OCI-LY1 (cell line): ENCODE results near the gene CFAP73.

Experiments
- H2AFZ ChIP-seq: fragments of 200-600 bp; sonication (generic), shearing (Covaris generic); 2 replicates; pipeline ENCODE4 v1.6.0; 2014; ENCODE audit warnings: antibody characterized with exemption, mild to moderate bottlenecking, low read length
- H3F3A ChIP-seq: fragments of 200-600 bp; sonication (generic), shearing (Covaris generic); 2 replicates; pipeline ENCODE4 v1.6.0; 2014; ENCODE audit warnings: mild to moderate bottlenecking, antibody characterized with exemption, low read length, moderate library complexity; ENCODE audit not compliant: insufficient read depth
- H3K27ac ChIP-seq: fragments of 200-600 bp; sonication (generic); 2 replicates; pipeline ENCODE4 v1.5.1; 2014; ENCODE audit warnings: low read length, mixed run types, mild to moderate bottlenecking, low read depth; ENCODE audit not compliant: poor library complexity, severe bottlenecking
- H3K27me3 ChIP-seq: fragments of 200-600 bp; sonication (generic); 2 replicates; pipeline ENCODE4 v1.6.0; 2014; ENCODE audit warnings: antibody characterized with exemption, mild to moderate bottlenecking, low read length, moderate library complexity; ENCODE audit not compliant: insufficient read depth
- H3K36me3 ChIP-seq: fragments of 200-600 bp; sonication (generic); 2 replicates; pipeline ENCODE4 v1.6.1; 2014; ENCODE audit warnings: mild to moderate bottlenecking, antibody characterized with exemption, low read length, moderate library complexity, mixed read lengths; ENCODE audit not compliant: insufficient read depth
- H3K4me1 ChIP-seq: fragments of 200-600 bp; sonication (generic); 2 replicates; pipeline ENCODE4 v1.5.1; 2014; ENCODE audit warnings: mild to moderate bottlenecking, low read length, moderate library complexity; ENCODE audit not compliant: insufficient read depth, severe bottlenecking
- H3K4me2 ChIP-seq: fragments of 200-600 bp; sonication (generic), shearing (Covaris generic); 2 replicates; pipeline ENCODE4 v1.6.1; 2014; ENCODE audit warnings: low read length
- H3K4me3 ChIP-seq: fragments of 200-600 bp; sonication (generic); 2 replicates; pipeline ENCODE4 v1.5.1; 2014; ENCODE audit warnings: low read length, low read depth, mild to moderate bottlenecking, mixed read lengths; ENCODE audit not compliant: poor library complexity, severe bottlenecking
- H3K79me2 ChIP-seq: fragments of 200-600 bp; shearing (Covaris generic); 2 replicates; pipeline ENCODE4 v1.6.1; 2016; ENCODE audit warnings: mixed run types, low read length, mixed read lengths; ENCODE audit not compliant: insufficient read depth
- H3K9ac ChIP-seq: fragments of 200-600 bp; sonication (generic), shearing (Covaris generic); 2 replicates; pipeline ENCODE4 v1.6.1; 2014; ENCODE audit warnings: mild to moderate bottlenecking, low read length, mixed read lengths
- H3K9me2 ChIP-seq: fragments of 200-600 bp; sonication (generic), shearing (Covaris generic); 2 replicates; pipeline ENCODE4 v1.6.1; 2014; ENCODE audit warnings: low read depth, mild to moderate bottlenecking, low read length, mixed read lengths
- H3K9me3 ChIP-seq: fragments of 200-600 bp; shearing (Covaris generic); 2 replicates; pipeline ENCODE4 v1.6.1; 2014; ENCODE audit warnings: low read length, mixed read lengths
- H4K20me1 ChIP-seq: fragments of 200-600 bp; sonication (generic), shearing (Covaris generic); 2 replicates; pipeline ENCODE4 v1.6.0; 2016; ENCODE audit warnings: mild to moderate bottlenecking, low read length; ENCODE audit not compliant: insufficient read depth
- CTCF ChIP-seq: fragments of 200-600 bp; sonication (generic), shearing (Covaris generic); IDR thresholded peaks from 2 replicates; pipeline ENCODE4 v1.5.1; 2017; ENCODE audit warnings: mild to moderate bottlenecking, antibody characterized with exemption, low read length, moderate library complexity, mixed read lengths
- EZH2 ChIP-seq: fragments of 200-600 bp; sonication (generic), shearing (Covaris generic); IDR thresholded peaks from 2 replicates; pipeline ENCODE4 v1.8.0; 2017; ENCODE audit warnings: borderline replicate concordance, mixed run types, mild to moderate bottlenecking, antibody characterized with exemption, low read length, moderate library complexity, mixed read lengths

CFAP73 gene

GRCh38 chr12:113157218-113157859, 7.8 kb downstream of the CFAP73 start:
- H3K36me3 ChIP-seq, result peaks cover 56% of the 10 kb centered on the region
- no peak overlapping the region for H2AFZ ChIP-seq
- no peak for TF ChIP-seq CTCF
- TF ChIP-seq EZH2, result no peak
- no peaks in the 10 kb centered on the region for H4K20me1 ChIP-seq
- peaks cover 5% of the 10 kb centered on the region; the same call in 1 of the 2 replicates for H3F3A ChIP-seq
- peaks cover 86% of the 10 kb centered on the region for H3K4me1 ChIP-seq
- H3K9ac ChIP-seq, result peak overlapping the region; percentile 69
- peak overlapping the region; percentile 25 for H3K4me3 ChIP-seq
- peak overlapping the region; percentile 92 for H3K27ac ChIP-seq
- H3K4me2 ChIP-seq, result peak overlapping the region; percentile 79
- H3K9me2 ChIP-seq, result no peaks in the 10 kb centered on the region
- H3K79me2 ChIP-seq, result peaks cover 7% of the 10 kb centered on the region
- no peaks in the 10 kb centered on the region for H3K27me3 ChIP-seq
- H3K9me3 ChIP-seq, result no peaks in the 10 kb centered on the region

GRCh38 chr12:113158439-113159203, 9.1 kb downstream of the CFAP73 start:
- Histone ChIP-seq H3K79me2 (peaks cover 5% of the 10 kb centered on the region), H3K36me3 (peaks cover 65% of the 10 kb centered on the region), H2AFZ (no peak overlapping the region), H3K9me2 (no peaks in the 10 kb centered on the region), H3K27ac (peak overlapping the region; percentile 92), H3K27me3 (no peaks in the 10 kb centered on the region), H4K20me1 (no peaks in the 10 kb centered on the region), H3K4me2 (peak overlapping the region; percentile 79), H3K4me3 (peak overlapping the region; percentile 62), H3K4me1 (peaks cover 93% of the 10 kb centered on the region), H3K9ac (peak overlapping the region; percentile 69; the same call in 1 of the 2 replicates), H3F3A (peaks cover 5% of the 10 kb centered on the region; the same call in 1 of the 2 replicates), H3K9me3 (no peaks in the 10 kb centered on the region)
- TF ChIP-seq CTCF, result no peak
- TF ChIP-seq EZH2, result no peak

GRCh38 chr12:113159937-113160336, 10.4 kb downstream of the CFAP73 start:
- peak overlapping the region; percentile 79 for H3K4me2 ChIP-seq
- H3K27ac ChIP-seq, result peak overlapping the region; percentile 92
- H3K9me2 ChIP-seq, result no peaks in the 10 kb centered on the region
- no peaks in the 10 kb centered on the region for H3K9me3 ChIP-seq
- H3K36me3 ChIP-seq, result peaks cover 75% of the 10 kb centered on the region
- H4K20me1 ChIP-seq, result no peaks in the 10 kb centered on the region
- no peaks in the 10 kb centered on the region for H3K27me3 ChIP-seq
- no peak overlapping the region for H2AFZ ChIP-seq
- no peak for TF ChIP-seq EZH2
- no peak for TF ChIP-seq CTCF
- peaks cover 90% of the 10 kb centered on the region for H3K4me1 ChIP-seq
- H3K79me2 ChIP-seq, result no peaks in the 10 kb centered on the region
- peak overlapping the region; percentile 69 for H3K9ac ChIP-seq
- H3K4me3 ChIP-seq, result peak overlapping the region; percentile 62
- peaks cover 5% of the 10 kb centered on the region; the same call in 1 of the 2 replicates for H3F3A ChIP-seq
